Measurements from ENCODE around the gene ZFYVE27.

GRCh38 chr10:97796651-97797050 is 59.7 kb downstream of the ZFYVE27 start:
- TF ChIP-seq POLR2A (IDR thresholded peaks at IDR 0.05; ENCODE audit: low read depth, low read length) (no peak), CTCF (conservative IDR thresholded peaks at IDR 0.05; ENCODE audit: low read depth, low read length) (no peak), ELK1 (IDR thresholded peaks at IDR 0.05; ENCODE audit: borderline replicate concordance, low read depth, low read length) (no peak), RAD21 (IDR thresholded peaks at IDR 0.05; ENCODE audit: low read length) (no peak), CEBPB (IDR thresholded peaks at IDR 0.05; ENCODE audit: low read depth, low read length) (no peak), BHLHE40 (IDR thresholded peaks at IDR 0.05; ENCODE audit: low read depth, low read length) (no peak), RFX5 (IDR thresholded peaks at IDR 0.05; ENCODE audit: low read depth, low read length) (no peak), MXI1 (IDR thresholded peaks at IDR 0.05; ENCODE audit: borderline replicate concordance, low read depth, low read length) (no peak), MAZ (IDR thresholded peaks at IDR 0.05; ENCODE audit: borderline replicate concordance, low read depth, low read length) (no peak), SMC3 (IDR thresholded peaks at IDR 0.05; ENCODE audit: low read depth, low read length) (no peak), FOS (IDR thresholded peaks at IDR 0.05; ENCODE audit: low read depth, low read length) (no peak), USF2 (IDR thresholded peaks at IDR 0.05; ENCODE audit: low read depth, low read length) (no peak)

All from IMR-90 (cell line).